Left ventricle myocardium inferior (tissue), 1 donor: ENCODE measurements around the gene OR1D5. TPM values are rescaled to one million over a fixed set of nuclear protein-coding genes. Genes with fewer than 3 reads are reported as not detected.

Experiments used
- DNase-seq: peaks from one replicate; pipeline ENCODE4 v3.0.0-alpha.2; 2020
- H3K27ac ChIP-seq: fragments of 200-600 bp; replicated peaks from 2 replicates; pipeline ENCODE4 v1.8.0; 2021
- H3K27me3 ChIP-seq: fragments of 200-600 bp; 2 replicates; pipeline ENCODE4 v1.8.0; 2021; ENCODE audit warnings: low read depth
- H3K36me3 ChIP-seq: fragments of 200-600 bp; 2 replicates; pipeline ENCODE4 v1.8.0; 2021
- H3K4me1 ChIP-seq: fragments of 200-600 bp; 2 replicates; pipeline ENCODE4 v1.8.0; 2021
- H3K4me3 ChIP-seq: fragments of 200-600 bp; 2 replicates; pipeline ENCODE4 v1.8.0; 2021; ENCODE audit warnings: mild to moderate bottlenecking, moderate library complexity
- H3K9me3 ChIP-seq: fragments of 200-600 bp; replicated peaks from 2 replicates; pipeline ENCODE4 v1.8.0; 2021
- intact Hi-C: fragments of 100-400 bp; cut with micrococcal nuclease; formaldehyde crosslinking; loops from one replicate; pipeline ENCODE4 v1.11.0; 2022
- total RNA-seq: library from RNA; stranded (reverse); fragmentation: NEBNext Ultra II Directional; extraction: Animal tissue kit (Norgen Biotek cat#: 25700); gene quantifications from one replicate; pipeline ENCODE4 v1.2.1, GENCODE V29; 2021
- TF ChIP-seq, protein P1 (sequence below): fragments of 200-600 bp; IDR thresholded peaks from 2 replicates; pipeline ENCODE4 v1.8.0; 2021; ENCODE audit warnings: antibody characterized with exemption, mild to moderate bottlenecking, borderline replicate concordance
- donor health status: DM: no; HTN: yes; CAD: no; lungs with severe emphysema.

OR1D5 gene
- total RNA-seq, 1 donor from 2014 or later, result not detected

DNA sequence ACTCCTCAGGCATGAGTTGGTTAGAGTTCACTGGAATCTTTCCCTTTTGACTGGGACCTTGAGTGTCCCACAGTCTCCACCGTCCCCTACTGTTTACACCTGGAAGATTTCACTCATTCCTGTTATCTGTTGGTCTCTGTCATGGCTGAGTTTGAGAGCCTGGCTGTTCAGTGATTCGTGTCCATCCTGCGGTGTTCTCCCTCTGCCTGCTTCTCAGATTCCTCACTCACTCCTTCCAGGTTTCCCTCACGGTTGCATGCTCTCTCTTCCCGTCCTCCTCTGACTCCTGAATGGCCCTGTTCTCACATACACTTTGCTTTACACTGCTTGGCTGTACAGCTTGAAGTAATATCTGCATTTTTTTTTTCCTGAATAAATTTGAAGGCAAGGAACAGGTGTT lies 24.5 kb downstream of the OR1D5 start:
- Histone ChIP-seq H3K9me3 (peaks cover 5% of the 10 kb centered on the region), H3K4me1 (peaks cover 4% of the 10 kb centered on the region), H3K36me3 (no peaks in the 10 kb centered on the region), H3K27ac (no peak overlapping the region), H3K4me3 (no peak overlapping the region), H3K27me3 (peaks cover 15% of the 10 kb centered on the region)
- no peak for DNase-seq
- TF ChIP-seq, protein P1, sequence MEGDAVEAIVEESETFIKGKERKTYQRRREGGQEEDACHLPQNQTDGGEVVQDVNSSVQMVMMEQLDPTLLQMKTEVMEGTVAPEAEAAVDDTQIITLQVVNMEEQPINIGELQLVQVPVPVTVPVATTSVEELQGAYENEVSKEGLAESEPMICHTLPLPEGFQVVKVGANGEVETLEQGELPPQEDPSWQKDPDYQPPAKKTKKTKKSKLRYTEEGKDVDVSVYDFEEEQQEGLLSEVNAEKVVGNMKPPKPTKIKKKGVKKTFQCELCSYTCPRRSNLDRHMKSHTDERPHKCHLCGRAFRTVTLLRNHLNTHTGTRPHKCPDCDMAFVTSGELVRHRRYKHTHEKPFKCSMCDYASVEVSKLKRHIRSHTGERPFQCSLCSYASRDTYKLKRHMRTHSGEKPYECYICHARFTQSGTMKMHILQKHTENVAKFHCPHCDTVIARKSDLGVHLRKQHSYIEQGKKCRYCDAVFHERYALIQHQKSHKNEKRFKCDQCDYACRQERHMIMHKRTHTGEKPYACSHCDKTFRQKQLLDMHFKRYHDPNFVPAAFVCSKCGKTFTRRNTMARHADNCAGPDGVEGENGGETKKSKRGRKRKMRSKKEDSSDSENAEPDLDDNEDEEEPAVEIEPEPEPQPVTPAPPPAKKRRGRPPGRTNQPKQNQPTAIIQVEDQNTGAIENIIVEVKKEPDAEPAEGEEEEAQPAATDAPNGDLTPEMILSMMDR, result no peak
- intact Hi-C loops, result no loop called here

DNA sequence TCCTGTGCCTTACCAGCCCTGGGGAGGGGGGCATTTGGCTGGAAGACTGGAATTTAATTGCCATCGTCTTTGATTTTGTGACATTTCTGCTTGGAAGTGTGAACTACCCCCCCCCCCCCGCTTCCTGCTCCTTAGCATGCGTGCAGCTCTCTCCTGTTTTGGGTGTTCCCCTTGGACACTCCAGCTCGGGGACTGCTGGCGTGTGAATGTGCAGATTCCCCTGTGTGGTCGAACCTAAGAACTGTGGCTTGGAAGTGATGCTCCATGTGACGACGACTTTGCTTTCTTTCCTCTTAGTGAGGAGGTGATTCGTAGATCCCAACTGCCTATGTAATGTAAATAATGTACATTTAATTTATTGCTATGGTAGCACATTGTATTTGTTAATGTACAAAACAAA lies 26.1 kb downstream of the OR1D5 start:
- Histone ChIP-seq H3K27me3 (peaks cover 8% of the 10 kb centered on the region), H3K4me1 (peaks cover 5% of the 10 kb centered on the region), H3K27ac (no peak overlapping the region), H3K4me3 (no peak overlapping the region), H3K36me3 (no peaks in the 10 kb centered on the region), H3K9me3 (no peaks in the 10 kb centered on the region)
- DNase-seq, result no peak
- intact Hi-C loops, result no loop called here
- TF ChIP-seq, protein P1, result no peak

DNA sequence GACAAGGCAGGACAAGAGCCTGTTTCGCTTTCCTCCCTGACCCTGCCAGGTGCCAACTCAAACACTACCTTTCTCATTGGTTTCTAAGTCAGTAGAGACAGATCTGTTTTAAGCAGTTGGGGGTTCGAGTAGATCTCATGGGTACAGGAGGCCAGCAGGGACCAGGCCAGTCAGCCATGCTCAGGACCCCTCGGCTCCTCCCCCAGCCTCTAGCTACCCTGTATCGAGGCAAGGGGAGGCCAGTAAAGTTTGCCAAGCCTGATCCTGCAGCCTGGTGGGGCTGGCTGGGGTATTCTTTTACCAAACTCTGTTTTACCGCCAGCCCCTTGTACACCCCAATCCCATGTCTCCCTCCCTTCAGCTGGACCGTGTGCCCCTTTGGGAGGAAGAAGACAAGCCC lies 26.6 kb downstream of the OR1D5 start:
- Histone ChIP-seq H3K27me3 (peaks cover 5% of the 10 kb centered on the region), H3K4me1 (peaks cover 5% of the 10 kb centered on the region), H3K9me3 (no peaks in the 10 kb centered on the region), H3K27ac (no peak overlapping the region), H3K36me3 (no peaks in the 10 kb centered on the region), H3K4me3 (no peak overlapping the region)
- TF ChIP-seq, protein P1, result no peak
- intact Hi-C loops, result no loop called here
- DNase-seq, result no peak

DNA sequence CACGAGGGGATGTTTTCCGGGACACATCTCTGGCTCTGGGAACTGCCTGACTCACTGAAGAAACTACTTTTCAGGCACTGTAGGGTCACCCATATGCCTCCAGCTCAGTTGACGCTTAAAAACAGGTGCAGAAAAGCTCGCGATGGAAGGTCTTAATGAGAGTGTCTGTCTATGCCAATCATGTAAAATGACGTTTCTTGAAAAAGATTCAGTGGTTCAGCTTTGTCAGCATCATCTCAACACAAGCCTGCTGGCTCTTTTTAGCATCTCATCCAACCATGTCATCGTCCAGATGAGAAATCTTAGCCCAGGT lies 27.5 kb downstream of the OR1D5 start:
- H3K36me3 ChIP-seq, result no peaks in the 10 kb centered on the region
- intact Hi-C loops, result no loop called here
- no peak overlapping the region for H3K4me3 ChIP-seq
- H3K27ac ChIP-seq, result no peak overlapping the region
- peaks cover 7% of the 10 kb centered on the region for H3K4me1 ChIP-seq
- TF ChIP-seq, protein P1, result no peak
- H3K9me3 ChIP-seq, result no peaks in the 10 kb centered on the region
- DNase-seq, result no peak
- H3K27me3 ChIP-seq, result peaks cover 2% of the 10 kb centered on the region

DNA sequence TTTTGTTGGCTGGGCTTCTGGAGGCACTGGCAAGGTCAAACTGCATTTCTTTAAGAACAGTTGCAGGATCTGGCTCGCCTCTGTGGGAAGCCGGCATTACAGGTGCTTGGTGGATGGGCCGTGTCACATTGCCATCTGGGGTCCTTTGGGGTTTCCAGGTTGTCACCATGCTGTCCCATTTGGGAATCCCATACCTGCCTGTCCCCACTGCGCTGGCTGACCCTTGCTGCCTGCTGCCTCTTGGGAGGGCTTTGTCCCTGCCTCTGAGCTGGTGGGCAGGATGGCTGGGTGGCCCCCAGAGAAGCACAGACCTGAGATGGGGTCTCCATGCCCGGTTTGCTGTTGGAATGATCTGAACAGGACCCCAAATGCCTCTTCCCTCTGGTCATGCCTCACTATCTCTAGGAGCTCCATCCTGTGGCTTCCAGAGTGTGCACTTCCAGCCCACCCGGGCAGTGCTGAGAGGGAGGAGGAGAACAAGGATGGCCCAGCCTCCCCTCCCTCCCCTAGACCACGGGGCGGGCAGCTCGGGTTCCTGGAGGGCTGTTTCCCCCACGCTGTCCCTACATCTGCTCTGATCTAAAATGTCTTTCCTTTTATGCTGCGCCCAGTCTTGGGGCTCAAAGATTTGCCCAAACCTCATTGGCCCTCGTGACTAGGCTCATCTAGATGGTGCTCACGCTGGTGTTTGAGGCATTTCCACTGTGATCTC lies 28.0 kb downstream of the OR1D5 start:
- no peak for DNase-seq
- H3K27ac ChIP-seq, result no peak overlapping the region
- TF ChIP-seq, protein P1, result no peak
- intact Hi-C loops, result no loop called here
- H3K36me3 ChIP-seq, result no peaks in the 10 kb centered on the region
- H3K4me1 ChIP-seq, result peaks cover 12% of the 10 kb centered on the region
- no peaks in the 10 kb centered on the region for H3K9me3 ChIP-seq
- no peaks in the 10 kb centered on the region for H3K27me3 ChIP-seq
- H3K4me3 ChIP-seq, result no peak overlapping the region
